Mucosa of stomach (tissue), 1 donor: ENCODE results near the gene NKD1.

Experiments
- H3K27me3 ChIP-seq: one replicate; pipeline ENCODE4 v1.7.0; 2013; ENCODE audit warnings: mild to moderate bottlenecking, low read length; ENCODE audit not compliant: control insufficient read depth, insufficient read depth
- H3K36me3 ChIP-seq: one replicate; pipeline ENCODE4 v1.7.0; 2013; ENCODE audit warnings: low read length; ENCODE audit not compliant: control insufficient read depth, insufficient read depth
- H3K4me1 ChIP-seq: one replicate; pipeline ENCODE4 v1.7.0; 2013; ENCODE audit warnings: mild to moderate bottlenecking, low read length; ENCODE audit not compliant: control insufficient read depth, insufficient read depth
- H3K4me3 ChIP-seq: one replicate; pipeline ENCODE4 v1.7.0; 2013; ENCODE audit warnings: low read length
- H3K9ac ChIP-seq: one replicate; pipeline ENCODE4 v1.7.0; 2013; ENCODE audit warnings: mild to moderate bottlenecking, low read length, moderate library complexity
- H3K9me3 ChIP-seq: one replicate; pipeline ENCODE4 v1.7.0; 2013; ENCODE audit warnings: mild to moderate bottlenecking, low read length, moderate library complexity; ENCODE audit not compliant: control insufficient read depth
- donor health status: Pancreatic carcinoma.

The NKD1 gene

DNA sequence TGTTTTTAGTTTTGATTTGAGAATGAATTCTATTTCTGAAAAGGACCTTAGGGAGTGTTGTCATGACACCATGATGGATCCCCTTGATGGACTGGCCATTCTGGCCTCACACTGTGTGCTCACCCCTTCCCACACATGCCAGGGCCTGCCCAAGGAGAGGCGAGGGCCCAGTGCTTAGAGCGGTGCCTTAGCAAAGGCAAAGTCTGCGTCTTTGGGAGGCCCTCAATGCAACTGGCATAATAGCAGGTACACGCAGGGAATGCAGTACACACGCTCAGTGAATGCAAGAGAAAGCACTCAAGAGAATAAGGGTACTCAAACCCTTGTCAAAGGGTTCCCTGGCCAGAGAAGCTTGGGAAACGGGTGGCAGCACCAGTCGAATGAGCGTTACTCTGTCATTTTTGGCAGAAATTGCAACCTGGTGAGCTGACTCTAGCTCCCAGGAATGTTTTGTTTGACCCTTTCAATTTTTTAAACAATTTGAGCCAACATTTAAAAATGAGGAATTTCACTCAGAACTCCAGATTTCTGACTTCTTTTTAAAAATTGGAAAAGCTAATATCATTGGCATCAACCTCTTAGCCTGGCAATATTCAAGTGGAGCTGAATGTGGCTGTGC lies 32.1 kb downstream of the NKD1 start:
- no peaks in the 10 kb centered on the region for H3K9me3 ChIP-seq
- H3K27me3 ChIP-seq, result no peaks in the 10 kb centered on the region
- H3K36me3 ChIP-seq, result no peaks in the 10 kb centered on the region
- H3K9ac ChIP-seq, result no peak overlapping the region
- no peak overlapping the region for H3K4me3 ChIP-seq
- no peaks in the 10 kb centered on the region for H3K4me1 ChIP-seq

DNA sequence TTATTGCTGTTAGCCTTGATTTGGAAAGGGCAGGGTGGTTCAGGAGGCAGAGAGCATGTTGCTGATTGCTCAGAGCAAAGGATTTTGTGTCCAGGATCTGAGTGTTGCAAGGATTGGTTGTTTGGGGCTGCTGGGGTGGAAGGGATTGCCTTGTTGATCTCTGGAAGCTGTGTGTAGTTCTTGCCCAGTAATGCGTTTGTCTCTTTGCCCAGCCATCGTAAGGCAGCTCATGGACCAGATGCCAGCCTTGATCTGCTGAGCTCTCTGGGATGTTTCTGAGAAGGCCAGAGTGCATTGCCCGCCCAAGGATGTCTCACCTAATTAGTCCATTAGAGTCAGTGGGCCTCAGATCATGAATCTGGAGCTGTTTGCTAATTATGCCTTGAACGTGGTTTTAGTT lies 33.6 kb downstream of the NKD1 start:
- Histone ChIP-seq H3K27me3 (no peaks in the 10 kb centered on the region), H3K9me3 (no peaks in the 10 kb centered on the region), H3K9ac (no peak overlapping the region), H3K4me3 (no peak overlapping the region), H3K4me1 (no peaks in the 10 kb centered on the region), H3K36me3 (no peaks in the 10 kb centered on the region)

DNA sequence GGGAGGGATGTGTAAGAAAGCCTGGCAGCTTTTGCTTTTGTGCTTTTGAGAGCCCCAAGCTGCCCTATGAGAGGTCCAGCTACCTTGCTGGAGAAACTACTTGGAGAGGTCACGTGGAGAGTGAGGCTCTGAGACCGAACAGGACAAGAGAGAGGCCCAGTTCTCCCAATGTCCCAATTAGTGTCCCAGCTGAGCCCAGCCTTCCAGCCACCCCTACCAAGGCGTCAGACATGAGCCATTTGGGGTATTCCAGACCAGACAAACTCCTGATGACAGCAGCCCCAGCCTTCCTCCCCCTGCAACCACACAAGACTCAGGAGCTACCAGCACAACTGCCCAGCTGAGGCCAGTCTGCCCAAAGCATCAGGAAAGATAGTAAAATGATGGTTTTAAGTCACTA lies 35.0 kb downstream of the NKD1 start:
- H3K36me3 ChIP-seq, result no peaks in the 10 kb centered on the region
- H3K9me3 ChIP-seq, result no peaks in the 10 kb centered on the region
- no peak overlapping the region for H3K9ac ChIP-seq
- no peak overlapping the region for H3K4me3 ChIP-seq
- no peaks in the 10 kb centered on the region for H3K4me1 ChIP-seq
- H3K27me3 ChIP-seq, result no peaks in the 10 kb centered on the region

DNA sequence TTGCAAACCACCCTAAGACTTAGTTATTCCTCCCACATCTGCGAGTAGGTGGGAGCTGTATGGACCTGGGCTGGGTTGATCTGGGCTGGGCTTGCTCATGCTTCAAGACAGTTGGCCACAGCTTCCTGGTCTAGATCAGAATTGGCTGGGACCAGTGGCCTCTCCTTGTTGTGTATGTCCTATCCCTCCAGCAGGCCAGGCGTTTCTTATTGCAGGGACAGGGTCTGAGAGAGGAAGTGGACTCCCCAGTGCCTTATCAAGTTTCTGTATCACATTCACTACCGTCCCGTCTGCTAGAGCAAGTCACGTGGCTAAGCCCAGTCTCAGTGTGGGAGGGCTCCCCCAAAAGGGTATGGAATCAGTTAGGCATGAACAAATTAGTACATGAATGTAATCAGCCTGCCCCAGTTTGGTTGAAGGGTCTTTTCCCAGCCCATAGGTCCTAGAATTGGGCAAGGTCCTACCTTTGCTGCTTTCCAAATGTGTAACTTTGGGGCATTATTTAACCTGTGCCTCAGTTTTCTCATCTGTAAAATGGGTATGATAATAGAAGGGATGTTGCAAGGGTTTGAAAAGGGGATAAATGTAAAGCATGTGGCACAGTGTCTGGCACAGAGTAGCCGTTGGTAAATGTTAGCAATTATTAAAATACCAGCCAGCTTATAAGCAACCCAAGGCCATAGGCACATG lies 36.0 kb downstream of the NKD1 start:
- Histone ChIP-seq H3K4me3 (no peak overlapping the region), H3K4me1 (no peaks in the 10 kb centered on the region), H3K27me3 (no peaks in the 10 kb centered on the region), H3K9ac (no peak overlapping the region), H3K9me3 (no peaks in the 10 kb centered on the region), H3K36me3 (no peaks in the 10 kb centered on the region)

DNA sequence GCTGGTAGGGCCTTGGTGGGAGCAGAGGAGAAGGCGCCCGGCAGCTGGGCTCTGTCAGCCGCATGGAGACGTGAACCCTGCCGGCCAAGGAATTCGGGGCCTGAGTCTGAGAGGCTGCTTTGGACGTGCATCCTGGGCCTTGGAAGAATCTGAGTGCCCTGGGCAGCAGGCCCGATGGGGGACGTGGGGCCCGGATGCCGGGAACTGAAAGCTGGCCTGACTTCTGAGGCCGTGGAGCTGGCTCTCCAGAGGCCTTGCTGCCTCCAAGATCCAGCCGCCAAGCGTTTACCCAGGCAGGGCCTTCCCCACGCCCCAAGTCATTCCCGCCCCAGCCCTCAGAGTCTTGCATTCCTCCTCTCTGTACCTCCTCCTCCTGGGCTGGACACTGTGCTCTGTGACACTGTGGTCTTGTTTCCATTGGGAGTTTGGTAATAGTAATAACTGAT lies 37.2 kb downstream of the NKD1 start:
- Histone ChIP-seq H3K27me3 (no peaks in the 10 kb centered on the region), H3K9me3 (no peaks in the 10 kb centered on the region), H3K4me3 (no peak overlapping the region), H3K9ac (no peak overlapping the region), H3K36me3 (no peaks in the 10 kb centered on the region), H3K4me1 (no peaks in the 10 kb centered on the region)

DNA sequence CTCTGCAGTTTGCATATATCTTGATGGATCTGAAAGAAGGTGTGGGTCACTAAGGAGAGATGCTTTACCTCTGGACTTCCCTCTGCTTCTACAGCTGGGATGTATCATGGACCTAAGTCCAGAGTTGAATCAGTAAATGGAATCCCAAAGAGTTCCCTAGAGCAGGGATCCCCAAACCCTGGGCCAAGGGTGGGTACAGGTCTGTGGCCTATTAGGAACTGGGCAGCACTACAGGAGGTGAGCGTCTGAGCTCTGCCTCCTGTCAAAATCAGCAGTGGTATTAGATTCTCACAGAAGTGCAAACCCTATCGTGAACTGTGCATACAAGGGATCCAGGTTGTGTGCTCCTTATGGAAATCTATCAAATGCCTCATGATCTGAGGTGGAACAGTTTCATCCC lies 39.3 kb downstream of the NKD1 start:
- H3K4me1 ChIP-seq, result peaks cover 5% of the 10 kb centered on the region
- no peak overlapping the region for H3K4me3 ChIP-seq
- no peaks in the 10 kb centered on the region for H3K27me3 ChIP-seq
- H3K9me3 ChIP-seq, result no peaks in the 10 kb centered on the region
- H3K36me3 ChIP-seq, result no peaks in the 10 kb centered on the region
- H3K9ac ChIP-seq, result no peak overlapping the region

DNA sequence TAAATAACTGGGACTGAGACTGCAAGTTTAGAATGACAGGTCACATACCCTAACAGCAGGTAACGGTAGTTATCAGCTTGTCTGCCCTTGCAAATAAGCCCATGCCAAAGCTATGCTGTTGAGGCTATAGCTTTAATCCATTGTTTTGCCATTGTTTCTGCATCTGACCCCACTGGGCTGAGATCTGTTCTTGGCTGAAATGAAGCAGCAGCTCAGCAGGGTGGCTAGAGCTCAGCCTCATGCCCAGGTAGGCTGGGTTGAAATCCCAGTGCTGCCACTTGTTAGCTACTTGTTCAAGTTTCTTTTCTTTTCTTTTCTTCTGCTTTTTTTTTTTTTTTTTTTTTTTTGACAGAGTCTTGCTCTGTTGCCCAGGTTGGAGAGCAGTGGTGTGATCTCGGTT lies 40.1 kb downstream of the NKD1 start:
- no peak overlapping the region for H3K4me3 ChIP-seq
- H3K4me1 ChIP-seq, result peaks cover 5% of the 10 kb centered on the region
- H3K9ac ChIP-seq, result no peak overlapping the region
- H3K27me3 ChIP-seq, result no peaks in the 10 kb centered on the region
- no peaks in the 10 kb centered on the region for H3K9me3 ChIP-seq
- H3K36me3 ChIP-seq, result no peaks in the 10 kb centered on the region

DNA sequence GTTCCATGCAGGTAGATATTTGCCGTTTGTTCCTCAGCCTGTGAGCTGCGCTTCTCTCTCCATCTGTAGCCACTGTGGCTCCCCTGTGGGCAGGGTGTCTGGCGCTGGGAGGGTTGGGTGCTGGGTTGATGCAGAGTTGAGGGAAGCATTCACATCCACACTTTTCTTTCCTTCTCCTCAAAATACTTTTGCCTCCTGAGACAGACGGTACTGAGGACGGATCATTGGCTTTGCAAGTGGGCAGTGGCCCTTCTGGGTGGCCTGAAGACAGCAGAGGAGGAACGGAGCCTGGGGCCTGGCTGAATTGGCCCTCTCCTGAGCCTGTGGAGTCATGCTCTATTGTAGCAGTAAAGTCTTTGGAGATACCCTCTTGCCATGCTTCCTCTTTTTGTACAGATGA lies 43.0 kb downstream of the NKD1 start:
- Histone ChIP-seq H3K9me3 (no peaks in the 10 kb centered on the region), H3K27me3 (no peaks in the 10 kb centered on the region), H3K9ac (no peak overlapping the region), H3K4me1 (peaks cover 6% of the 10 kb centered on the region), H3K4me3 (no peak overlapping the region), H3K36me3 (no peaks in the 10 kb centered on the region)

DNA sequence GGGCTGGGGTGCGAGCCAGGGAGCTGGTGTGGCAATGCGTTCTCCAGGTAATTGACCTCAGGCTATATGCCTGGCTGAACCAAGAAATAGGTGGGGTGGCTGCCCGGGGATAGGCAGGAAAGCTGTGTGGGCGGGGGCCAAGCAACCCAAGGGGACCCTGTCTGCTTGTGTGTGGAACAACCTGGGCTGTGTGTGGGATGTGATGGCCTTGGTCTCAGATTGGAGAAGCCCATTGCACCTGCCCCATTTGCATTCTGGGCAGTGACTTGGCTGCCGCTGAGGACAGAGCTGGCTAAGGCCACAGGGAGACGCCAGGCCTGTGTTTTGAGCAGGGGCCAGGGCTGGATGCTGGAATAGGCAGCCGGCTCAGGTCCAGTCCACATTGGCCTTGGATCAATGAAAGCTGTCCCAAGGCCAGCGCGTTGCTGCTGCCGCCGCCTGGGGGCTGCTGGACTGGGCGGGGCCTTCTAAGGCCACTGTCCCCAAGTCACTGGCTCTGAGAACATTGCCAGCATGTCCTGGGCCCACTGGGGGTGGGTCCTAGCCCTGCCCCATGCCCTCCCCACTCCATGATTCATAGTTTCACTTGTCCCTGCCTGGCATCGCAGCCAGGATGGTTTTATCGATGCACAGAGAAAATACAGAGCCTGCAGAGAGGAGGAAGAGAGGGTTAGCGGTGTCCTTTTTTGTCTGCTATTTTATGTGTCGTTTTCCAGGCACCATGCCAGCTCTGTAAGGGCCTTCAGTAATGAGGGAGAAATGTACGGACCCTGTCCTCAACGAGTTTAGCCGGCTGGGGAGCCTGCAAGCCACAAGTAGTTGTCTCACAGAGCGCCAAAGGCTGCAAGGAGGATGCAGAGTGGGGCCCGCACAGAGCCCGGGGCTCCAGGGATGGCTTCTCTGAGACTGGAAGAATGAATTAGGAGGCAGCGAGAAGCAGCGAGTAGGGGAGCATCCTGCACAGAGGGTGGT lies 43.9 kb downstream of the NKD1 start:
- Histone ChIP-seq H3K4me3 (no peak overlapping the region), H3K36me3 (no peaks in the 10 kb centered on the region), H3K27me3 (no peaks in the 10 kb centered on the region), H3K4me1 (peaks cover 8% of the 10 kb centered on the region), H3K9ac (no peak overlapping the region), H3K9me3 (no peaks in the 10 kb centered on the region)

DNA sequence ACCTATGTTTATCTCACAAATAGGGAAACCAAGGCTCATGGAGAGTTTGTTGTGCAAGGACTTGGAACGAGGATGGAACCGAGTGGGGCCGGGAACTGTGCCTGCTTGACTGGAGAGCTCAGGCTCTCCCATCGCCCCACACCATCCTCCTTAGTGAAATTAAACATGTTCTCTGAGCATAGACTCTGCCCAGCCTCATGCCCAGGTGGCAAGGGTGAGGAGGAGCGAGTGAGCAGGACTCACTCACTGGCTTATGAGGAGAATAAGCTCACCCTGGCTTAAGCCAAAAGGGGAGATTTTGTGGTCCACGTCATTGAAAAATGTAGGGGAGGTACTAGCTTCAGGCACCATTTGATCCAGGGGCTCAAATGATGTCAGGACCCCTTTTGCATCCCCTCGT lies 44.8 kb downstream of the NKD1 start:
- no peak overlapping the region for H3K9ac ChIP-seq
- H3K9me3 ChIP-seq, result no peaks in the 10 kb centered on the region
- H3K4me1 ChIP-seq, result peaks cover 8% of the 10 kb centered on the region
- H3K36me3 ChIP-seq, result no peaks in the 10 kb centered on the region
- no peak overlapping the region for H3K4me3 ChIP-seq
- no peaks in the 10 kb centered on the region for H3K27me3 ChIP-seq

DNA sequence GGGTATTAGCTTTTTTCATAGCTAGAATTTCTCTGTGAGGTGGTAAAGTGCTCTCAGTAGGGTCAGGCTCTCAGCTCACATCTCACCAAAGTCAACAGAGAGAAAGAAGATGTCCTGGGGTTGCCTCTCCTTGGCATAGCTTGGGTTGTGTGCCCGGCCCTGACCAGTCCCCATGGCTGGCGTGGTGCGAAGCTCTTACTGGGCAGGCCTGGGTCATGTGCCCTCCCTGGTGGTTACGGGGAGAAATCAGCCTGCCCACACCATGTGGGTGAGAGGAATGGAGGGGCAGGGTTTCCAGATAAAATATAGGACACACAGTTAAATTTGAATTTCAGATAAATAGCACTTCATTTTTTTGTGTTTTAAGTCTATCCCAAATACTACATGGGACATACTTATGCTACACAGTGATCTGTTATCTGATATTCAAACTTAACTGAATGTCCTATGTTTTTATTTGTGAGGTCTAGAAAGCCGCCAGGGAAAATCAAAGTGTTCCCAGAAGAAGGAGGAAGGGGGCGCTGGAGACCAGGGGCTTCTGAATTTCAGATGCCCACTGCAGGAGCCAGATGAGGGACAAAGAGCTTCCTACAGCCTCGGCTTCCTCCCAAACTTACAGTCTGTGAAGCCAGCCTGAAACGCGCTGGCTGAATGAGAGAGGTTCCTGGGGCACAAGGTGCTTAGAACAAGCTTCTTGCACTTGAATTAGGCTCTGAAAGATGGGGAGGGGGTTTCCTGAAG lies 45.4 kb downstream of the NKD1 start:
- H3K4me1 ChIP-seq, result peaks cover 12% of the 10 kb centered on the region
- no peaks in the 10 kb centered on the region for H3K27me3 ChIP-seq
- H3K4me3 ChIP-seq, result no peak overlapping the region
- H3K9me3 ChIP-seq, result no peaks in the 10 kb centered on the region
- no peak overlapping the region for H3K9ac ChIP-seq
- H3K36me3 ChIP-seq, result no peaks in the 10 kb centered on the region
